ENCODE results near the gene IRF2BPL.
A peak's percentile ranks its signal among the peaks of the same experiment; 100 is the strongest.

GRCh38 chr14:77024171-77024691 lies 4.3 kb downstream of the IRF2BPL start:
- no peak for TF ChIP-seq CTCF (IDR thresholded peaks at IDR 0.05)
- TF ChIP-seq POLR2A (IDR thresholded peaks at IDR 0.05) = peak; percentile 4 to 16

Measured in adrenal gland (tissue), 5 donors.